Ureter (tissue), 1 donor: ENCODE measurements around the gene TLCD4. TPM values are rescaled to one million over a fixed set of nuclear protein-coding genes. Genes with fewer than 3 reads are reported as not detected.
"Not testable (repeated sequence)": the region's sequence is repeated elsewhere in the genome, so short reads cannot be mapped to it uniquely, and the experiment has no call there.

Experiments used
- DNase-seq: peaks from one replicate; pipeline ENCODE4 v3.0.0-alpha.2; 2020; ENCODE audit warnings: low spot score
- total RNA-seq: library from RNA; stranded (reverse); gene quantifications from one replicate; pipeline ENCODE4 v1.2.4, GENCODE V29; 2023
- donor health status: DM: yes; HTN: yes; CAD: no.

TLCD4 gene
- total RNA-seq, 1 donor from 2014 or later, result 18.2 TPM

DNA sequence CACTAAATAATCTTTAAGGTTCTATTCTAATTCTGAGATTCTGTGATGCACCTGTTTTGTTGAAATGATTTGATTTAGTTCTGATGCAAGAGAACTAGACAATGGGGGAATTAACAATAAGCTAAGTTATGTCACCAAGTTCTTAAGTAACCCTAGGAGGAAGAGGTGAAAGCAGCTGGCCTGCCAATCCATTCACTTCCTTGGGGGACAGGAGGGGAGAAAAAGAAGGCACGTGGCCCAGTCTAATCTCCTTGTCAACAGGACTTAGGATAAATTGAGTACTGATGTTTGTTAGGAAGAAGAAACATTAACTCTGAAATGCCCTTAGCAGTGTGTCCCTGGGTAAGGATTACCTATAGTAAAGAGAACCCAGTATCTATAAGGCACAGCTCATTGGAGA, 36.9 kb downstream of the TLCD4 start:
- DNase-seq, result no peak

DNA sequence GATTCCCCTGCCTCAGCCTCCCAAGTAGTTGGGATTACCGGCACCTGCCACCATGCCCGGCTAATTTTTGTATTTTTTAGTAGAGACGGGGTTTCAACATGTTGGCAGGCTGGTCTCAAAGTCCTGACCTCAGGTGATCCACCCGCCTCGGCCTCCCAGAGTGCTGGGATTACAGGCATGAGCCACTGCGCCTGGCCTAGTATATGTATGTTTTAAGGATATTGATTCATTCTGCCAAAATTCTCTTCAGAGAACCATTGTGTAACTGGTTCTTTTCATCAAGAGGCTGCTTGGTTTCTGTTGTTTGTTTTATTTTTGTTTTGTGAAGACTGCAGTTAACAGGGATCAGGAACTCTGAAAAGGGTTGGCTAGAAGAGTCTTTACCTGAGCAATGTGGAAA, 48.4 kb downstream of the TLCD4 start:
- DNase-seq, result not testable (repeated sequence)

Other genes starting within 250 kb of the TLCD4 start
- gene CNN3, start 190.2 kb upstream of the TLCD4 start, total RNA-seq, result 208 TPM
- 12.6 TPM for gene ALG14, start 44.4 kb upstream of the TLCD4 start, total RNA-seq
- 19.3 TPM for gene RWDD3, start 116.9 kb downstream of the TLCD4 start, total RNA-seq